ENCODE measurements around the gene NXF1.
"Not testable (repeated sequence)": the region's sequence is repeated elsewhere in the genome, so short reads cannot be mapped to it uniquely, and the experiment has no call there.

NXF1 gene

DNA sequence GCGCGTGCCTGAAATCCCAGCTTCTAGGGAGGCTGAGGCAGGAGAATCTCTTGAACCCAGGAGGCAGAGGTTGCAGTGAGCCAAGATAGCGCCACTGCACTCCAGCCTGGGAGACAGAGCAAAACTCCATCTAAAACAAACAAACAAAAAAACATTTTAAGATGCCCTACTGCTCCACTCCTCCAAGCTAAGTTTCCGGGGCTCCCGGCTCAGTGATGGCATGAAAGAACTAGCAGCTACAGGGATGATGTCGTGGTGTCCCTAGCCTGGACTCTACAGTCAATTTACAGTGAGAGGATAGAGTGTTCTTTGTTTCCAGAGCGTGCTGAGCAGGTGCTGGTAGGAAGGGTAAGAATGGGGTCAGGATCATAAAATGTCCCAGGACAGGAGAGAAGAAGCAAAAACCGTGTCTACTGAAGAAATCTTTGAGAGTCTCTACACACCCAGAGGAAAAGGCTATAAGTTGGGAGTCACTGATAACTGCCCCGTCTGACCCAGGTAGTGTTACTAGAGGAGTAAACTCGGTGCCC lies 50.1 kb downstream of the NXF1 start:
- Mint-ChIP-seq H3K27me3 (peaks cover 8% of the 10 kb centered on the region), H3K27ac (peak overlapping the region; percentile 71), H3K4me1 (peaks cover 26% of the 10 kb centered on the region), H3K36me3 (peaks cover 6% of the 10 kb centered on the region), H3K9me3 (no peaks in the 10 kb centered on the region), H3K4me3 (peak overlapping the region; percentile 47)
- no peak for DNase-seq
- CTCF ChIA-PET, result interaction anchor here (1.5 to 2.5 kb wide), 2 partner anchors 31 to 213 kb away, joined by 3 to 11 read pairs; no protein-coding TSS in a partner anchor

DNA sequence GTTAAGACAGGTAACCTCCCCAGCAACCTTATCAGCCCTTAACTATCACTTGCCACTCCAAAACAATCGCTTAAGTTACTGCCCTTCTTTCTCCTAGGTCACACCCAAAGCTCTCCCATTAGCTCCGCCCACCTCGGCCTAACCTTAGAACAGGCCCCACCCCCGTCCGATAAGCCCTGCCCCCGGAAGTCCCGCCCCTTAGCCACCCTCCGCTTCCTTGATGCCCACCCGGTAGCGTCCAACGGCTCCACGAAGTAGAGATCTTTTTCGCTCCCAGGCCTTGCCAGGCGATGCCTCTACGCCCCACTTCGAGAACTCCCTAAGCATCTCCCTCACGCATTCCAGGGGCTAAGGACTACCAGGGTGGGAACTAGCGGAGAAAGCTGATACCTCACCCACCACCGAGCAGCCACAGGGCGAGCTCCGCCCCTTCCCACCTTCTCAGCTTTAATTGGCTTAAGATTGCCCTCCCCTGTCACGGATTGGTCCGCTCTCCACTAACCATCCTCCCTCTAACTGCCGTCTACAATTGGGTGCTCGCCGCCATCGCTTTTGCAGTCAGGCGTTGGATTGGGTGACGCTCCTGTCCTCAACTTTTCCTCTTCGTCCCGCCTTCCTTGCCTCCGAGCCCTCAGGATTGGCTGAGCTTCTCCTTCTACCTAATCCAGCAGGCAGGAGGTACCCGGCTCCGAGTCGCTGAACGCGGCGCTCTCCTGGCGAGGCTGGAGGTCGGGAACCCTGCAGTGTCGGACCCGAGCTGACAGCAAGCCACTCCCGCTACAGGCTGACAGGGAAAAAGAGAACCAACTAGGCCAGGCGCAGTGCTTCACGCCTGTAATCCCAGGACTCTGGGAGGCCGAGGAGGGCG lies 51.3 kb downstream of the NXF1 start, which contains the start of gene ZBTB3:
Gene ZBTB3 (minus strand): TSS at position 425 of the 868 bp plus-strand sequence. CDS start 496 bp downstream, outside the sequence.
- Mint-ChIP-seq H3K36me3 (peaks cover 9% of the 10 kb centered on the region), H3K4me3 (peak within 1 kb of the TSS; percentile 87), H3K4me1 (peaks cover 35% of the 10 kb centered on the region), H3K27ac (peak within 1 kb of the TSS; percentile 94), H3K27me3 (peaks cover 8% of the 10 kb centered on the region), H3K9me3 (no peaks in the 10 kb centered on the region)
- peak; percentile 98 for DNase-seq
- CTCF ChIA-PET, result interaction anchor here (0.6 to 2.5 kb wide), 9 partner anchors 8 to 212 kb away, joined by 3 to 11 read pairs (median 4); partner anchors contain the start of gene POLR2G

DNA sequence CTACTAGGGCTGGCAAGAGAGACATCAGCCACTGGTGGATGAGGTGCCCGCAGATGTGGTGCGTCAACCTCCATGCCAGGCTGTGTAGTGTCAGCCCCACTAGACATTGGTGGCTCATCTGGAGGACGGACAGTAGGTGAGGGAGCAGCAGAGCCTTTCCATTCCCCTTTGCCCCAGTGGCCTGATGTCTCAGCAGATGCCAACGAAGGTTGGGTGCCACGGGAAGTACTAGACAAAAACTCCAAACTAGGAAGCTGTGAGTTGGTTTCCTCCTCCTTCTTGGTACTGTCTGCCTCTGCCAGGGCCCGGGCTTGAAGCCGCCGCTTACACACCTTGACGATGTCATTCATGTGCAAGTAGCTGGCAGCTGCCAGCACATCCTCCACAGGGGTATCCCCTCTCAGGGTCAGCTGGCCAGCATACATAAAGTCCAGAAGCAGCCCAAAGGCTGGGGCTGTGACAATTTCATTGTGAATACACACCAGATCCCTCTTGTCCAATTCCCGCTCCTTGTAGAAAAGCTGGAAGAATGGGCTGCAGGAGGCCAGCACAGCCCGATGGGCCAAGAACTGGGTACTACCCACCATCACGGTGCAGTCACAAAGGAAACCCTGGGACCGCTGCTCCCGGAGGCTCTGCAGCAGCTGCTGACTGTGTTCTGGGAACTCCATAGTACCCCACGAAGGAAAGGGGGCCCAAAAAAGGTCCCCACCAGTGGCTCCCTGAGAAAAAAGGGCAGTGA lies 52.1 kb downstream of the NXF1 start:
- H3K4me1 Mint-ChIP-seq, result peaks cover 38% of the 10 kb centered on the region
- CTCF ChIA-PET, result interaction anchor here (0.9 to 2.5 kb wide), 6 partner anchors 9 to 211 kb away, joined by 3 to 11 read pairs (median 4); partner anchors contain the start of gene POLR2G
- peaks cover 4% of the 10 kb centered on the region for H3K27me3 Mint-ChIP-seq
- H3K27ac Mint-ChIP-seq, result peak overlapping the region; percentile 94
- no peaks in the 10 kb centered on the region for H3K9me3 Mint-ChIP-seq
- DNase-seq, result no peak
- H3K36me3 Mint-ChIP-seq, result peaks cover 12% of the 10 kb centered on the region
- peak overlapping the region; percentile 87 for H3K4me3 Mint-ChIP-seq

DNA sequence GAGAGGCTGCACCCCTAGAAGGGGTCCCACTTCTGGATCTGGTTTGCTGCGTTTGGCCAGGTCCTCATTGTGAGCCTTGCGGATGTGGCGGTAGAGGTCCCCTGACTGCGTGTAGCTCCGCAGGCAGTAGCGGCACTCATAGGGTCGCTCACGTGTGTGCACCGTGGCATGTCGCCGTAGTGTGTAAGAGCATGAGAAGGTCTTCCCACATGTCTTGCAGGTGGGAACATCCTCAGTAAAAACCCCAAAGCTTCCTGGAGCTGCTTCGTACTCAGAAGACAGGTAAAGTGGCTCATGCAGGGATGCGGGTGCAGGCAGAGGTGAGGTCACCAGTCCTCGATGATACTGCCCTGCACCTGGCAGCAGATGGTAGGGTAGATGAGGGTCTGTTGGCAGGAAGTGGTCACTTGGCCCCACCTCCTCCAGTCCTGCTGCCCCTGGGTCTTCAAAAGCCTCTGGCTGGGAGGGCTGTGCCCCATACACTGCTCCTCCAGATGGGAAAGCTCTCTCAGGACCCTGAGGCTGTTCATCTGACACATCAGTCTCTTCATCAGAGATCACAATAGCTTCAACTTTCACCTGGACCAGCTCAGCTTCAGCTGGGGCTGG lies 53.0 kb downstream of the NXF1 start:
- H3K4me1 Mint-ChIP-seq, result peaks cover 38% of the 10 kb centered on the region
- H3K27ac Mint-ChIP-seq, result peak overlapping the region; percentile 63
- H3K36me3 Mint-ChIP-seq, result peaks cover 12% of the 10 kb centered on the region
- H3K9me3 Mint-ChIP-seq, result no peaks in the 10 kb centered on the region
- CTCF ChIA-PET, result interaction anchor here (0.6 kb wide), 1 partner anchor 167 kb away, joined by 3 read pairs; no protein-coding TSS in a partner anchor
- peak overlapping the region; percentile 87 for H3K4me3 Mint-ChIP-seq
- DNase-seq, result no peak
- H3K27me3 Mint-ChIP-seq, result peaks cover 2% of the 10 kb centered on the region

DNA sequence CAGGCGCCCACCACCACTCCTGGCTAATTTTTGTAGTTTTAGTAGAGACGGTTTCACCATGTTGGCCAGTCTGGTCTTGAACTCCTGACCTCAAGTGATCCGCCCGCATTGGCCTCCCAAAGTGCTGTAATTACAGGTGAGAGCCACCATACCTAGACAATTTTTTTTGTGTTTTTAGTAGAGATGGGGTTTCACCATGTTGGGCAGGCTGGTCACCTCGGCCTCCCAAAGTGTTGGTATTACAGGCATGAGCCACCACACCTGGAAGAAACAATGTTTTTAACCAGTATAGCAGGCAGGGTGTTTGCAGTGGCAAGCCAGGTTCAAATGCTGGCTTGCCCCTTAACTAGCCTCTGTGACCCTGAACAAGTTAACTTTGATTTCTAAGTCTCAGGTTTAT lies 55.3 kb downstream of the NXF1 start:
- Mint-ChIP-seq H3K4me1 (peaks cover 35% of the 10 kb centered on the region), H3K36me3 (peaks cover 12% of the 10 kb centered on the region)
- H3K4me3 Mint-ChIP-seq, H3K27ac Mint-ChIP-seq, CTCF ChIA-PET, H3K9me3 Mint-ChIP-seq, DNase-seq, H3K27me3 Mint-ChIP-seq: not testable (repeated sequence)

DNA sequence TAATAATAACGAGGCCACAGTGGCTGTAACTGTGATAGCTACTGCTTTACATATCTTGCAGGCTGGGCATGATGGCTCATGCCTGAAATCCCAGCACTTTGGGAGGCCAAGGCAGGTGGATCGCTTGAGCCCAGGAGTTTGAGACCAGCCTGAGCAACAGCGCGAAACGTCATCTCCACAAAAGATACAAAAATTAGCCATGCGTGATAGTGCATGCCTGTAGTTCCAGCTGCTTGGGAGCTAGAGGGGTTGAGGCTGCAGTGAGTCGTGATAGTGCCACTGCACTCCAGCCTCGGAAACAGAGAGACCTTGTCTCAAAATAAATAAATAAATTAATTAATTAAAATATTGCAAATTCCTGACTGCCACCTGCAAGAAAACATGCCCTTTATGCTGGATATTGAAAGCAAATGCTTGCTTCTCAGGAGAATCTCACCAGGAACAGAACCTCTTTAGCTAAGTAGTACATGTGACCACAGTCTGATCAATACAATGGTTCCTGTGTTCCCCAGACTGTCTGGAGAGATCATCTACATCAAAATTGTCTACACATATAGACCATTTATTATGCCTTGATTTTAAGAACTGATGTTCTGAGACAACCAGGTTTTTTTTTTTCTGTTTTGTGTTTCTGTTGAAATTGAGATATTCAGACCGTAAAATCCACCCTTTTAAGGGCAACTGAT lies 57.6 kb downstream of the NXF1 start:
- no peak overlapping the region for H3K4me3 Mint-ChIP-seq
- no peak overlapping the region for H3K27ac Mint-ChIP-seq
- H3K9me3 Mint-ChIP-seq, result no peaks in the 10 kb centered on the region
- DNase-seq, result no peak
- CTCF ChIA-PET, result interaction anchor here (0.5 to 0.6 kb wide), 2 partner anchors 12 to 1452 kb away, joined by 3 read pairs; no protein-coding TSS in a partner anchor
- peaks cover 10% of the 10 kb centered on the region for H3K36me3 Mint-ChIP-seq
- no peaks in the 10 kb centered on the region for H3K27me3 Mint-ChIP-seq
- H3K4me1 Mint-ChIP-seq, result peaks cover 21% of the 10 kb centered on the region

Data from activated naive CD4-positive, alpha-beta T cell treated with anti-CD3 and anti-CD28 coated beads, Interleukin-2, amount 10 ng/mL, durations not matched to agents 7 days and 5 days (primary cell).